Breast epithelium (tissue), 4 donors: ENCODE measurements around the gene POLA1. TPM values are rescaled to one million over a fixed set of nuclear protein-coding genes. Genes with fewer than 3 reads are reported as not detected.

Experiments used
- DNase-seq, 2 donors: peaks; one replicate each; pipeline ENCODE4 v3.0.0-alpha.2; 2019; ENCODE audit warnings: low spot score in 2 of 2
- H3K27ac ChIP-seq, 2 donors: fragments of 200-600 bp; sonication (generic) in 1 of 2; one replicate each; pipeline ENCODE4 v1.5.1; 2016 to 2019; ENCODE audit warnings: mild to moderate bottlenecking in 1 of 2
- H3K27me3 ChIP-seq, 2 donors: fragments of 200-600 bp; sonication (generic) in 1 of 2; one replicate each; pipeline versions ENCODE4 v1.5.1 to v1.6.0; 2017 to 2019; ENCODE audit warnings: control low read depth in 1 of 2, mild to moderate bottlenecking in 1 of 2
- H3K36me3 ChIP-seq: fragments of 200-600 bp; one replicate; pipeline ENCODE4 v1.5.1; 2019
- H3K4me1 ChIP-seq, 2 donors: fragments of 200-600 bp; sonication (generic); one replicate each; pipeline ENCODE4 v1.5.1; 2016 to 2019; ENCODE audit warnings: control low read depth in 1 of 2
- H3K4me3 ChIP-seq, 3 donors: fragments of 200-600 bp; sonication (generic); 1 replicate in 2 of 3; 2 replicates in 1 of 3; pipeline ENCODE4 v1.5.1; 2016 to 2019; ENCODE audit warnings: mild to moderate bottlenecking in 3 of 3, moderate library complexity in 2 of 3
- H3K9me3 ChIP-seq, 2 donors: fragments of 200-600 bp; sonication (generic) in 1 of 2; one replicate each; pipeline ENCODE4 v1.5.1; 2016 to 2019; ENCODE audit warnings: control low read depth in 1 of 2
- POLR2A ChIP-seq: fragments of 450-650 bp; IDR thresholded peaks from one replicate; pipeline ENCODE4 v1.6.1; 2016; ENCODE audit warnings: antibody characterized with exemption, mild to moderate bottlenecking, moderate library complexity
- POLR2AphosphoS5 ChIP-seq, 3 donors: sonication (generic); formaldehyde crosslinking; IDR thresholded peaks; one replicate each; pipeline ENCODE4 v1.6.1; 2017; ENCODE audit warnings: antibody characterized with exemption in 3 of 3
- intact Hi-C: fragments of 100-400 bp; cut with DNase I; formaldehyde crosslinking; loops from one replicate; pipeline ENCODE4 v1.15.1; 2023; ENCODE audit warnings: low total_unique reads
- total RNA-seq, 3 donors: library from RNA; depleted of rRNA; stranded (reverse); fragments of >200 nt; gene quantifications; one replicate each; pipeline ENCODE4 v1.1.0, GENCODE V29; 2016
- TF ChIP-seq, protein P1 (sequence below), 3 donors: fragments of 450-650 bp; IDR thresholded peaks; one replicate each; pipeline ENCODE4 v1.5.1; 2016 to 2017; ENCODE audit warnings: antibody characterized with exemption in 3 of 3, mild to moderate bottlenecking in 3 of 3, moderate library complexity in 3 of 3

Gene POLA1
- total RNA-seq, 3 donors from 2014 or later, result 8.2 to 21.8 (median 20.3) TPM

DNA sequence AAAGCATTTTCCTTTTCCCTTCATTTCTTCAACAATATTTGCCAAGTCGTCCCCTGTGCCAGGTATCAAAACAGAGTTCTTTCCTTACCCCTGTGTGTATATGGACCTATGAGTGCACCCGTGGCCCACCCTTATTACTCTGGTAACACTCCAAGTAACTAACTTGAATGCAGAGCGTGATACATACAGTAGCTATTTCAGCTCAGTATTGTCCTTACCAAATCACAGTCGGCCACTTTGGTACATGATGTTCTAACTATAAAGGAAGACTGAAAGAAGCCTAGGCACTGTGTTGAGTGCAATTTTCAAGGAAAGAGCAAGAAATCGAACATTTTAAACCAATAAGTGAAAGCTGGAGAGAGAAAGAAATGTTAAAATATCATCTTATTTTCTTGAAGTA lies 233.7 kb downstream of the POLA1 start:
- Histone ChIP-seq H3K4me3 (no peak overlapping the region), H3K36me3 (no peaks in the 10 kb centered on the region), H3K27ac (no peak overlapping the region), H3K9me3 (no peaks in the 10 kb centered on the region), H3K27me3 (peaks cover 0 to 4% of the 10 kb centered on the region in 2 donors), H3K4me1 (no peaks in the 10 kb centered on the region)
- TF ChIP-seq POLR2A (no peak), POLR2AphosphoS5 (IDR thresholded peaks at IDR 0.05) (no peak)
- TF ChIP-seq, protein P1, sequence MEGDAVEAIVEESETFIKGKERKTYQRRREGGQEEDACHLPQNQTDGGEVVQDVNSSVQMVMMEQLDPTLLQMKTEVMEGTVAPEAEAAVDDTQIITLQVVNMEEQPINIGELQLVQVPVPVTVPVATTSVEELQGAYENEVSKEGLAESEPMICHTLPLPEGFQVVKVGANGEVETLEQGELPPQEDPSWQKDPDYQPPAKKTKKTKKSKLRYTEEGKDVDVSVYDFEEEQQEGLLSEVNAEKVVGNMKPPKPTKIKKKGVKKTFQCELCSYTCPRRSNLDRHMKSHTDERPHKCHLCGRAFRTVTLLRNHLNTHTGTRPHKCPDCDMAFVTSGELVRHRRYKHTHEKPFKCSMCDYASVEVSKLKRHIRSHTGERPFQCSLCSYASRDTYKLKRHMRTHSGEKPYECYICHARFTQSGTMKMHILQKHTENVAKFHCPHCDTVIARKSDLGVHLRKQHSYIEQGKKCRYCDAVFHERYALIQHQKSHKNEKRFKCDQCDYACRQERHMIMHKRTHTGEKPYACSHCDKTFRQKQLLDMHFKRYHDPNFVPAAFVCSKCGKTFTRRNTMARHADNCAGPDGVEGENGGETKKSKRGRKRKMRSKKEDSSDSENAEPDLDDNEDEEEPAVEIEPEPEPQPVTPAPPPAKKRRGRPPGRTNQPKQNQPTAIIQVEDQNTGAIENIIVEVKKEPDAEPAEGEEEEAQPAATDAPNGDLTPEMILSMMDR (IDR thresholded peaks at IDR 0.05), result no peak
- intact Hi-C loops, result no loop called here
- DNase-seq, result no peak

DNA sequence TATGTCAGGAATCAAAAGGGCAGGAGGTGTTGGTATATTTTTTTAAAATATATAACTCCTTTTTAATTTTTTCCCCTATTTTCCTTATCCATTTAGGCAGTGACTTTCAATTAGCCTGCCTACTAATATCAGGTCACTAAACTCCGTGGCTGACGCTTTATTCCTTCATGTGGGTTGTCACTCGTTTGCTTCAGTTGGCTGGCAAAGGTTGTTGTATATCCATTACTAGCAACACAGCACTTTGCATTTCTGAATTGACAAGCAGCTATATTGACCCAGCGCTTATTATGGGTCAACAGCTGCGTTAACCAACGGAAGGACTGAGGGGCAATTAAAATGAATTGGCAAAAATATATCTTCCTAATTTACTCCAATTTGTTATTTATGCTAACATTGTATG lies 234.4 kb downstream of the POLA1 start:
- Histone ChIP-seq H3K4me3 (no peak overlapping the region), H3K27me3 (peaks cover 0 to 4% of the 10 kb centered on the region in 2 donors), H3K36me3 (no peaks in the 10 kb centered on the region), H3K4me1 (no peaks in the 10 kb centered on the region), H3K27ac (no peak overlapping the region), H3K9me3 (no peaks in the 10 kb centered on the region)
- TF ChIP-seq POLR2AphosphoS5 (IDR thresholded peaks at IDR 0.05), result no peak
- no peak for TF ChIP-seq POLR2A
- TF ChIP-seq, protein P1 (IDR thresholded peaks at IDR 0.05), result no peak
- intact Hi-C loops, result no loop called here
- DNase-seq, result no peak

DNA sequence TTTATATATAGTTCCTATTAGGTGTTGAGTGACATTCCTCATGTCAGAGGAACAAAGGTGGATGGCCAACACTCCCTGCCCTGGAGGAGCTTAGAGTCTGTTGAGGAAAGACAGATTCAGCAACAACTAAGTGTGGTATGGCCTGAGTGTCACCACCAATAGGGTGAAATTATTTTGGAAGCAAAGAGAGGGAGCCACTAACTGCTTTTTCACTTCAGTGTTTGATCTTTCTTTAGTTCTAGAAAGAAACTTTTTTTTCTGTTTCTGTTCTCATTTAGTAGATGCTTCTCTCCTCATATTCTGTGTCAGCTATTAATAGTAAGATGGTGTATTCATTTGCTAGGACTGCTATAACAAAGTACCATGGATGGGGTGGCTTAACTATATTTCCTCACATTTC lies 240.6 kb downstream of the POLA1 start:
- intact Hi-C loops, result no loop called here
- no peaks in the 10 kb centered on the region for H3K36me3 ChIP-seq
- H3K4me1 ChIP-seq, result no peaks in the 10 kb centered on the region
- no peaks in the 10 kb centered on the region for H3K27me3 ChIP-seq
- H3K4me3 ChIP-seq, result no peak overlapping the region
- no peak for DNase-seq
- TF ChIP-seq POLR2A, result no peak
- TF ChIP-seq, protein P1 (IDR thresholded peaks at IDR 0.05), result no peak
- no peak for TF ChIP-seq POLR2AphosphoS5 (IDR thresholded peaks at IDR 0.05)
- H3K9me3 ChIP-seq, result no peaks in the 10 kb centered on the region
- H3K27ac ChIP-seq, result no peak overlapping the region

DNA sequence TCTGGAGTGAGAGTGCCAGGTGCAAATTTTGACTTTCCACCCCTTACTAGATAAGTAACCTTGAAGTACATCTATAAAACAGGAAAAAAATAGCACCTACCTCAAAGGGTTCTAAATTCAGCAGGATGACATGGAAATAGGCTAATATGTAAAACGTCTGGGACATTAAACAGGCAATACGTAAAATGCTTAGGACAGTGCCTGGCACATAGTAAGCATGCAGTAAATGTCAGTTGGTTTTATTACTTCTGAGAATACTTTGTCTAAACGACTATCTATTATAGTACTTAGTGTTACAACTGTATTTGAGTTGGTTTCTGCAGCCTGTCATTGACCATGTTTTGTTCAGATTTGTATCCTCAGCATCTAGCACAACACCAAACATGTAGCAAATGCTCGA lies 251.3 kb downstream of the POLA1 start:
- no peak for DNase-seq
- H3K4me3 ChIP-seq, result no peak overlapping the region
- intact Hi-C loops, result no loop called here
- no peaks in the 10 kb centered on the region for H3K9me3 ChIP-seq
- TF ChIP-seq POLR2A (no peak), POLR2AphosphoS5 (IDR thresholded peaks at IDR 0.05) (no peak)
- TF ChIP-seq, protein P1 (IDR thresholded peaks at IDR 0.05), result no peak
- peaks cover 0 to 8% of the 10 kb centered on the region in 2 donors for H3K27me3 ChIP-seq
- H3K27ac ChIP-seq, result no peak overlapping the region
- H3K4me1 ChIP-seq, result no peaks in the 10 kb centered on the region
- no peaks in the 10 kb centered on the region for H3K36me3 ChIP-seq

DNA sequence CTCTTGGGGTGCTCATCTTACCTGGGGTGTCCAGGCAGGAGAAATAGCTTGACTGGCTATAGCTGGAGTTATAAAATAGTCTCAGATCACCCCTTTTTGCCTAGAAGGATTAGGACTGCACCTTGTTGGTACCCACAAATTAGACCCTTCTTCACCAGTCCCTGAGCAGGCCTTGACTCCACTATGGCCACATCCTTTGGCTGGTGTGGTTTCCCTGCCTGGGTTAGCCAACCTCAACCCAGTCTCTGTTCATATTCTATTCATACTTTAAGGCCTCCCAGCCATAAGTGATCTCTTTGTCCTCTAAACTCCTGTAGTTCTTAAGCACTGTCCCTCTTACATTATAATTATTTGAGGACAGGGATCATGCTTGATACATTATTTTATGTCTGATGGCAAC lies 252.7 kb downstream of the POLA1 start:
- H3K4me1 ChIP-seq, result no peaks in the 10 kb centered on the region
- H3K9me3 ChIP-seq, result no peaks in the 10 kb centered on the region
- no peak overlapping the region for H3K27ac ChIP-seq
- peaks cover 0 to 8% of the 10 kb centered on the region in 2 donors for H3K27me3 ChIP-seq
- intact Hi-C loops, result no loop called here
- no peak overlapping the region for H3K4me3 ChIP-seq
- TF ChIP-seq, protein P1 (IDR thresholded peaks at IDR 0.05), result no peak
- TF ChIP-seq POLR2A (no peak), POLR2AphosphoS5 (IDR thresholded peaks at IDR 0.05) (no peak)
- DNase-seq, result no peak
- no peaks in the 10 kb centered on the region for H3K36me3 ChIP-seq
